ENCODE measurements around the gene UBE2U.

Gene UBE2U, protein sequence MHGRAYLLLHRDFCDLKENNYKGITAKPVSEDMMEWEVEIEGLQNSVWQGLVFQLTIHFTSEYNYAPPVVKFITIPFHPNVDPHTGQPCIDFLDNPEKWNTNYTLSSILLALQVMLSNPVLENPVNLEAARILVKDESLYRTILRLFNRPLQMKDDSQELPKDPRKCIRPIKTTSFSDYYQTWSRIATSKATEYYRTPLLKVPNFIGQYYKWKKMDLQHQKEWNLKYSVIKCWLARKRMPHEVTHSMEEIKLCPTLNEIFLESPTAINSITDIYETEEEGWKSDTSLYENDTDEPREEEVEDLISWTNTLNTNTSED

DNA sequence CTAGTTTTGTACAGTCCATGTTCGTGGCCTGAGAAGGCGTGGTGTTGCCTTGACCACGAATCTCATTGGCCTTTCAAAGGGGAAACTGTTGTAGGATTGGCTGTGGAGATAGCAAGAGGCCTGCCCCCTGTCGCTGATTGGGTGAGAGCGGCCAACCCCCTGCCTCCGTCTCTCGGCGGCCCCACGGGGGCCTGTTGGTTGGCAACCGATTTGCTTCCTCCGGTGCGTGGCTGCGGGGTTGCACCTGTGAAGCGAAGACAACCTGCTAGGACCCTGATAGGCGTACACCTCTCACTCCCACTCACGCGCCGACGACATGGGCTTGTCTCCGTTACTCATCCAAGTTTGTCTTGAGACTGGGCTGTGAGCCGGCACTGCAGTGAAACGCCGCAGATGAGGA, at the start of gene UBE2U:
Gene UBE2U, plus strand, starts transcription at position 204 of the 400 bp plus-strand sequence. CDS start 428 bp downstream, outside the sequence.
- no peak for DNase-seq (ENCODE audit: low spot score)

DNA sequence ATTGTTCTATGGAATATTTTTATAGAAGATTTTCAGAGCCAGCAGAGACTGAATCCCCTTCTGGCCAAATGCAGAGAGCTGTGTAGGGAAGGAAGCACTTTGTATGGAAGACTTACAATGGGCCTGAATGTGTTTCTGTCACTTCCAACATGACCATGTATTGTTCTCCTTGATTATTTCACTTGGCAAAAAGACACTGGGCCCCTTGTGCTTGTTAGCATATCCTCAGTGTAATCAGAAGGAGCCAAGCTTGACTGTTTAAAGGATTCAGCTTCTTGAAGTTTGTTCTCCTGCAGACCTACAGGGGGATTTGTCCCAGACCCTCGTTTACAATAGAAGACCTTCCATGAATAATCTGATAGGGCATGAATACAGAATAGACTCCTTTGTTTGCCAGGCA, 48.1 kb upstream of the UBE2U start:
- no peak for DNase-seq (ENCODE audit: low spot score)

DNA sequence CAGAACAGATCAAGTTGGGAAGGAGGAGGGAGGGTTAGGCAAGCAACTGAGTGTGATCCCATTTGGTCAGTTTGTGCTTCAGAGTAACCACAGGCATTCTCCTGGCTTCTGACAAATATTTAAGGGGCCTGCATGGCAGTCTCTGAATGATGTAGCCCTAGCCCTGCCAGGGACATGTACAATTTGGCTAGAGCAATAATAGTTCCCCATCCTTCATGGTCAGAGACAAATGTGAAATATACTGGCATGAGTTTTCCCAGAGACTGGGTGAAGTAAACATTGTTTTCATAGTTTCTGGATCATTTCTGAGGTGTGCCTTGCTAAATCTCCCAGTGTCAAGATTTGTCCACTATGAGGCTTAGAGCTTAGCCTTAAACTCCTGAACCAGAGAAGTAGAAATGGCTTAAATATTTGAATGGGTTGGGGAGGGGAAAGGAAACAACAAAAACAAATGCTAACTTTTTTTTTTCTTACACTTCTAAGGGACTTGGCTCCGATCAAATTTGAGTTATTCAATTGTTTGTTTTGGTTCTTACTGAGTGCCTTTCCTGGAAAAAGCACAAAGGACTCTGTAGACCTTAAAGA, 42.0 kb upstream of the UBE2U start:
- no peak for DNase-seq (ENCODE audit: low spot score)

DNA sequence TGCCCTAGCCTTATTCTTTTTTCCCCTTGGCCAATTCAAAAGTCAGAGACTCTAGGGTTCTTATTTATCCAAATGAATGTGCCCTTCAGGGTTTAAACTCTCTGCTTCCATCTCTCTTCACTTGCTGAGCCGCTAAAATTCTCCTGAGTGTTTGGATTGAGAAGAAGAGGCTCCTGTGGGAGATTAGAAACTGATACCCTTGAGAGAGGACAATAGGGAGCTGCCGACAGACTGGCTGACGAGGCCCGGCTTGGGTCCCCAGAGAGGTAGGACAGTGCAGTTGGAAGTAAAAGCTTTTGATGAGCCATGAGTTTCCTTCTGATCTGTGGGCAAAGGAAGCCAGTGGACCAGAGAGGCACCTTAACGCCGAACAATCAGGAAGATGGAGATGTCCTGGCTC, 41.3 kb upstream of the UBE2U start:
- DNase-seq (ENCODE audit: low spot score) = no peak

DNA sequence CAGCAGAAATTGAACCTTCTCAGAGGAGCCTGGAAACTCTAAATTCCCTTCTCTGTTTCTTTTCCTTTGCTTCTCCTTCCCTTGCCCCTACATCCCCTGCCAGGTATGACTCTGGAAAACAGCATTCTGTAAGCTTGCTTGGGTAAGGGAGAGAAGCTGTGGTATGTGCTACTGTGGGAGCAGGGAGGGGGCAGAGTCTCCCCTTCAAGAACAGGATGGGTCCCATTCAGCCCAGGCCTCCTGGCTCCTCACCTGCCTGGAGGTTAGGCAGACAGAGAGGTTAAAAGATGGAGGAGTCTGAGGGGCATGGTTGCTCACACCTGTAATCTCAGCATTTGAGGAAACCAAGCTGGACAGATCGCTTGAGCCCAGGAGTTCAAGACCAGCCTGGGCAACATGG, 40.6 kb upstream of the UBE2U start:
- no peak for DNase-seq (ENCODE audit: low spot score)

DNA sequence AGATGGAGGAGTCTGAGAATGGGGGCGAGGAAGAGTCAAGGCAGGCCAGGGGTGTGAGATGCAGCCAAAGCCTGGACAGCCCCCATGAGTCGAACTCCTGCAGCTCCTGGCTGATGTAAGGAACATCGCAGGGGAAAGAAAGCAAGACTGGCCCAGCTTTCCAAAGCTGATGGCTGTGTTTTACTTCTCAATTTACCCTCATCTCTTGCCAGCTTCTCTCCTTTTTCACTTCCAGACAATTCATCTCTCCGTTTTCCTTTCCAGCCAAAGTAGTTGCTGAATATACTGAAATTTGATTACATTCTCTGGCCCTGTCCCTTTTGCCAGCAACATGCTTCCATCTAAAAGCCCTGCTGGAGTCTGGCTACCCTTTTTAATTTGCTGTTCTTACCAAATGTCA, 40.0 kb upstream of the UBE2U start:
- no peak for DNase-seq (ENCODE audit: low spot score)

DNA sequence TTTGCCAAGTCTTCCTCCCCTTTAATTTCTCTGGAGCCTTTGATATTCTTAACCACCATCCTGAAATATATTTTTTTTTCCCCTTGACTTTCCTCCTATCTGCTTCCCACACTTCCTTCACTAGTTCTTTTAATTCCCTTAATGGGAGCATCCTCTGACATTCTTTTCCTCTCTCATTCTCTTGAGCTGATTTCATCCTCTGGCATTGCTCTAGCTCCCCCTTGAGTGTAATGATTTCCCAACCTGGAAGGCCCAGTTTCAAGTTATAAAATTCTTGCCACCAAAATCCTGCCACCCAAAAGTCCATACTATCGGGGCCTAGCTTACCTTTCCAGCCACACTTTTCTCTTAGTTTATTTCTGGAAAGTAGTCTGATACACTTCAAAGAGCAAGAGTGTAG, 39.5 kb upstream of the UBE2U start:
- no peak for DNase-seq (ENCODE audit: low spot score)

DNA sequence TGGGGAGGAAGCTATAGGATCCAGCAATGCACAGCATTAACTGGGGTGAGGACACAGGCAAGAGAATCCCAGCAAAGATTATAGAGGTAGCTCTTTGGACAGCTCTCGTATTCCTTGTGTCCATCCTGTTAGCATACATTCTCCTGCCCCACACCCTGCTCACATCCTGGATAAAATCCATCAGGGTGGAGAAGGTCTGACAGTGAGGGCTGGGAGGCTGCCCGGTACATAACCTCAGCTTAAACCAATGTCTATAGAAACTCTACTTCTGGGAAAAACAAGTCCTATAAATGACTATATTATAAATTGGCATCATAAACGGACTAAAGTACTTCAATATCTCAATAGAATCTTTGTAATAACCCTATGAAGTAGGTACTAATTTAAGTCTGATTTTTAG, 36.8 kb upstream of the UBE2U start:
- no peak for DNase-seq (ENCODE audit: low spot score)

DNA sequence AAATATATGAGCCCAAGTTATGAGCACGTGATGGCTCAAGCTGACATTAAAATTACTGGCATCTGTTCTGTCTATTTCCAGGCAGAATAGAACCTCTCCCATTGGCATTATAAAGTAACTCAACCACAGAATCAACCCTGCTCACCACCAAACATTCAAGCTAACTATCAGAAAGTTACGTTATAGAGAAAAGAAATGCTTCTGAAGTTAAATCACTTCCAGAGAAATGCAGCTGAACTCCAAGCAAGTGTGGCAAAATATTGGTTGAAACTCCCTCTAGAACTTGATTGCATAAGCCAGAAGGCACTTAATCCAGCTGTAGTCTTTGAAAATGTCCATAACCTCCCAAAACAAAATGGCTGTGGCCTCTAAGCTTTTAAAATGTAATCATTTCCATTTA, 36.2 kb upstream of the UBE2U start:
- DNase-seq (ENCODE audit: low spot score) = no peak

DNA sequence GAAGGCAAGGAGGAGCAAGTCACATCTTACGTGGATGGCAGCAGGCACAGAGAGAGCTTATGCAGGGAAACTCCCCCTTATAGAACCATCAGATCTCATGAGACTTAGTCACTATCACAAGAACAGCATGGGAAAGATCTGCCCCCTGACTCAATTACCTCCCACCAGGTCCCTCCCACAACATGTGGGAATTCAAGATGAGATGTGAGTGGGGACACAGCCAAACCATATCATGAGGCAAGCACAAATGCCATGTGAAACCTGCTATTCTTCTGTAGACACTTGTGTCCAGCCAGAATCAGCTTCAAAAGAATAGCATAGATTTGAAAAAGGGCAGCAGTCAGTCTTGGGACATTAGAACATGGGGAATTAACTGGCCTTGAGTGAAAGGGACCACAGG, 32.2 kb upstream of the UBE2U start:
- DNase-seq (ENCODE audit: low spot score) = no peak

DNA sequence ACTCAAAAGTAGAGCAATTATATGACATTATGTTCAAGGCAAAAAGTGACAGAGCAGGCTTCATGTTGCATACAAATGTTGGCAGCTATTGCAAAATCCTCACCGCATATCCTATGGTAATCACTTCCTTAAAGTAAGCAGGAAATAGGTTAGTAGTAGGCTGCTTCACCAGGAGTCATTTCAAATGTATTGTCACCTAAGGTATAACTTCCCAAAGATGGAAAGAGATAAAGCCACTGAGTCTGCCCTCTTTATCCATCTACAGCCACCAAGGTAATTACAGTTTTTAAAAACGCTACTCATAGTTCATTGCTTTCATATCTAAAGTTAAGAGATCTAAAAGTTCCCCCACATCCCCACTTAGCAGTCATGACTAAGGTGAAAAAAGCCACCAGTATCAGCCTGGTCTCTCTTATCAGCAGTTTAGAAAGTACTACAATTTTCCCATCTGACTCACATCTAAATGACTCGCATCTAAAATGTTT, 31.6 kb upstream of the UBE2U start:
- DNase-seq (ENCODE audit: low spot score) = no peak

DNA sequence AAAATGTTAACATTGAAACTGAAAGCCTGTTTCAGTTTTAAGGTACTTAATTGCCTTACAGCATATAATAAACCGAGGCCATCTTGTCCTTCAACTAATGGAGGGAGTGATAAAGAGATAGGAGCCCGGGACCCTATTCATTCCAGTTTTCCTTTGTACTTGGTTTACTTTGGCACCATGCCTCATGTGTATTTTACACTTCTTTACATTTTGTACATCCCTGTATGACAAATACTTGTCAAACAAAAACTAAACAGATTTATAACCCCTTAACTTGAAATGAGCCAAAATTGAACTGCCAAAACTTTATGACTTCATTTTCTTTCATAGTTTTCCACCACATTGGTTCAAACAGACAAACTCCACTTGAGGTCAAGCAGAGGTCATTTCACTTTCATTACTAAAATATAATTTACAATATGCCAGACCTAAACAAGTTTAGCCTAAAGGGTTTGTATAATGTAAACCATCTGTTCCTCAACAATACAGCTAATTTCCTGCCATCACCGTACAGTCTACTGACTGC, 30.9 kb upstream of the UBE2U start:
- DNase-seq (ENCODE audit: low spot score) = no peak

DNA sequence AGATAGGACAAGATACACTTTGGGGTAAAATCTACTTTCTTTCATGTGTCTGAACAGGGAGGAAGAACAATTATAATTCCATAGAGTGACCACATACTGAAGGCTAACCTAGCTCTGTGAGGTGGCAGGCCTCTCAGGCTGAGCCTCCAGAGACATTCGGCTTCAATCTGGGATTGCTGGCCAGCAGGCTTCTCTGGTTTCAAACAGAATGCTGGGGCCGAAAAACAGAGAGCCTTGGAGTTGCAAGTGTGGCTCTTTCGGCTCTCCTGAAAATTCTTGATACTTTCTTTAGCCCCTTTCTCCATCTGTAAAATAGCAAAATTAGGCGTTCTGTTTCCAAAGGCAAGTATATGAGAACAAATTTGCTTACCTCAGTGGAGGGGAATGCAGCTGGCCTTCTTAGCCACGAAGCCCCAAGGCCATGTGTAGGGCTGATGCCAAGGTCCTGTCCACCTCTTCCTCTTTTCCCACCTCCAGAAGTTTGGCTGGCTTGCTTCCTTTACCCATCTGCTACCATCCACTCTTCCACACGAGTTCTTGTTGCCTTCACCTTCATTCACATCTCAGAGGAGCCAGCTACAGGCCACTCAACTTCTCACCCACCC, 30.0 kb upstream of the UBE2U start:
- no peak for DNase-seq (ENCODE audit: low spot score)

DNA sequence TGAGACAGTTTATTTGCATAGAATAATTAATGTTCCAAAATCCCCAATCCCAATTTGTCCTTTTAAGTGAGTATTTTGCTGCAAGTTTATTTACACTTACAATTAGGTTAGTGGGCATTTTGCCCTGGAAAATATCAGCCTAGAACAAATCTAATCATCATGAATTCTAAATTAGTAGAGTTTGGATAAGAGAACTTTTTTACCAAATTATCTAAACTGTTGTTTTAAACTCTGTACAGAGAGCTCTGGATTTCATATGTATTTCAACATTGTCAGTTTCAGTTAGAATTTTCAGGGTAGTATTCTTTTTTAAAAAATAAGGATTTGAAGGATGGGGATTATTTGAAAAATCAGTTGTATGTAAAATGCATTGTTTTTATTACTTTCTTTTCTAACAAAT, 27.8 kb upstream of the UBE2U start:
- no peak for DNase-seq (ENCODE audit: low spot score)

DNA sequence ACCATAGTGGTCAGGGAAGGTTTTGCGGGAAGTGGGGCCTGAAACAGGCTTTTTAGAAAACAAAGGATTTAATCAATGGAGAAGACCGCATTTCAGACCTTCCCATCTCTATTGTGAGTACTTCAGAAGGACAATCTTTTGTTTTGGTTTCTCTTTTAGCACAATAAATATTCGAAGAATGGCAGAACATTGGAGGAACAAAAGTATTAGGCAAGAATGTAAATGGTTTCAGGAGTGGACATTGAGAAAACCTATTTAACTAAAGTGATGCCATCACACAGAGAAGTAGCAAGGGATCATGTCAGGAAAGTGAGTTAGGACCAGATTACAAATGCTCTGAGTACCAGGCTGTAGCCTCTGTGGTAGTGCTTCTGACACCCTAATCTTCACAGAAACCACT, 26.8 kb upstream of the UBE2U start:
- DNase-seq (ENCODE audit: low spot score) = no peak

DNA sequence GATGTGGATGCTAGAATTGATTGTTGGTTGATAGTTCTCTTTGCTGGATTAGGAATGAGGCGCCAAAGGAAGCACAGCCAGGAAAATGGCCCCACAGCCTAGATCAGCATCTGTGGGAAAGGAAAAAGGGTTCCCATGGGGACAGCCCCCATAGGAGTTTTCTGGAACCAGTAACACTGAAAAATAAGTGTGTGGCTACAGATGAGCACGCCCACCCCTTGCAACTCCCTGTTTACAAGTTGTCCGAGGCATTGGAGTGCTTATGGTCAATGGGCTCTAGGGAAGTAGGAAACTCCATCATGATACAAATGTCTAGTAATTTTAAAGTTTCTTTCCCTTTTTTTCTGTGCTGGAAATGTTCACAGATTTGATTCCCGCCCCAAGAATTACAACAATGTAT, 23.8 kb upstream of the UBE2U start:
- no peak for DNase-seq (ENCODE audit: low spot score)

DNA sequence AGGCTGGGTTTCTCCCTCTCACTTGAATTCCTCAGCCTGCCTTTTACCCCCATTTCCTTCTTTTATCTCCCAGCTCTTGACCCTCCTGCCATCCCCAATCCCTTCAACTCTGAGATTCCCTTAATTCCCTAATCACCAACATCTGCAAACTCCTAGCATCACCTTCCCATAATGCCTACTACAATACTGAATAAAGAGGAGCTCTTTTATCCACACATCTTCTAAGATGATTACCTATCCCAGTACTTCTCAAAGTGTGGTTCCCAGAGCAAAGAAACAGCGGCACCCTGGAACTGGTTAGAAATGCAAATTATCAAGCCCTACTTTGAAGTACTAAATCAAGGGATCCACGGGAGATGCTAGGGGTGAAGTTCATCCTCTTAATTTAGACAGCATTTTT, 21.2 kb upstream of the UBE2U start:
- DNase-seq (ENCODE audit: low spot score) = no peak

DNA sequence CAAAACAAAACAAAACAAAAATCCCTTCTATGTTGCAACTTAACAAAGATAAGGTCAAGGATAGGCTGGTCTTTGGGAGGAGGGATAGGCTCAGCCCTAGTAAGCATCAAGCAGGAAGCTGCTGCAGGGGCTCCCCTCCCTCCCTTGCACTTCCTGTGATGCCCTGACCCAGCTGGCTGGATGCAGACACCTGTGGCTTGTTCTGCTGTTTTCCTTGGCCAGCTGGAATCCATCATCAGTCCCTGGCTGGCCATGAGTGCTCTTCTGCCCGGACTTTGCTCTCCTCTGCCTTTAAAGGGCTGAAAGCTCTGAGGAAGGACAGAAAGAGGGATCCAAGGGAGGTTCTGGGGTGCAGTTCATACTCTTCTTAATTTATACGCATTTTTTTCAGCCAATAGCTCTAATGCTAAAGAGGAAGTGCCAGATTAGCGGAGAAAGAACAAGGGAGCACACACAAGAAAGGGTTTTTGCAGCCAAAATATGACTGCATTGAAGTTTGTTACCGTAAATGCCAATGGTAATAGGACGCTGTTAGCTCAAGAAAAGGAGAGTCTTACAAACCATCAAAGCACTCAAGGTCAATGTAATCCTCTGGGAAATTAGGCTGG, 19.9 kb upstream of the UBE2U start:
- no peak for DNase-seq (ENCODE audit: low spot score)

DNA sequence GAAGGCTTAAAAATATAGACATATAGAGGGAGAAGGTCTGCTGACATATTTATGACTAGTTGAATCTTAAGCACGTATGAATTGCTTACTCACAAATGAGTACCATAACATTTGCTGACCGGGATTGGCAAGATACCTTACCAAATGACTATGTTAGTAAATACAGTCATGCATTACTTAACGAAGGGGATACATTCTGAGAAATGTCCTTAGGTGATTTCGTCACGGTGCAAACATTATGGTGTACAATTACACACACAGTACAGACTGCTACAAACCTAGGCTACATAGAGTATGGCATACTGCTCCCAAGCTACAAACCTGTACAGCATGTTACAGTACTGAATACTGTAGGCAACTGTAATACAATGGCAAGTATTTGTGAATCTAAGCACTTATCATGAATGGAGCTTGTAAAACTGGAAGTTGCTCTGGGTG, 19.4 kb upstream of the UBE2U start:
- DNase-seq (ENCODE audit: low spot score) = no peak

DNA sequence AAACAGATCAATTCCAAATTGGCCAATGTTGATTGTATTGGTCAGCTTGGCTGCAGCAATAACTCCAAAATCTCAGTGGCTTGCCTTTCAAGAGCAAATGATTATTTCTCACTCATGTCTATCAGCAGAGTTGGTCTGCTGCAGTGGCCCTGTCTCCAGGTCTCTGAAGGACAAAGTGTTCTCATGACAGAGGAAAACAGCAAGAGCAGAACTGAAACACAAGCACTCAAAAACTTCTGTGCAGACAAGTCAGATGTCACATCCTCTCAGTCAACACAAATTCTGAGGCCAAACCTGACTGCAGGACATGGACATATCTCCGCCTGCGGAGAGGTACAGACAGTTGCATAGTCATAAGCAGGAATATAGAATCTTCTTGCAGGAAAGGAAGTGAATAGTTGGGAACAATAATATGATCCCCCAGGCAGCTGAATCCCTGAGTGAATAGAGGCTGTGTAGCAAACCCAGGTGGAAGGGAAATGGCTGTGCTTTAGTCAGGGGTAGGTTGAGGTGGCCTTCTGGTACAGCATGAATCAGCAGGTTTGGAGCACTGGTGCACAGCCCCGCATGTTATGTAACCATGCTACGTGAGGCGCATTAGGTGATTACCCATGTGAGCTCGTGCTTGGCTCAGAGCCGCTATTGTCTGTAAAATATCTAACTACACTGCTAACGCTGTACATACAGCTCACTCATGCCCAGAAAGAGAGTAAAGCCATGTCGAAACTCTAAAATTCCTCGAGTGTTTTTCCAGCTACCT, 17.1 kb upstream of the UBE2U start:
- no peak for DNase-seq (ENCODE audit: low spot score)

DNA sequence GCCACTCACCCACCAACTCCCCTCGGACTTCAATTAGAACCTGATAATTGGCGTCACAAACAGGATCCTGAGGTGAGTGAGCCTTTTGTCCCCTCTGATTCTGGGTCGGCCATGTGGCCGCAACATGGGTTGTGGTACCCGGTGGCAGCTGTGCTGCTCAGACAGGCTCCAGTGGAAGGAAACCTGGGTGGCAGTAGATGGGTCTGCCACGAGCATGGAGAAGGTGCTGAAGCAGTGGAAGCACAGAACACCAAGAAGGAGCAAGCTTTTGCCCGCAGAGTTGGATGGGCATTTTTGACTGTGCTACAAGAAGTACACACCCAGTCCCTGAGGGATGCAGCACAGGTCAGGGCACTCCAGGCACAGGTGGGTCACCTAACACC, 16.5 kb upstream of the UBE2U start:
- DNase-seq (ENCODE audit: low spot score) = no peak

DNA sequence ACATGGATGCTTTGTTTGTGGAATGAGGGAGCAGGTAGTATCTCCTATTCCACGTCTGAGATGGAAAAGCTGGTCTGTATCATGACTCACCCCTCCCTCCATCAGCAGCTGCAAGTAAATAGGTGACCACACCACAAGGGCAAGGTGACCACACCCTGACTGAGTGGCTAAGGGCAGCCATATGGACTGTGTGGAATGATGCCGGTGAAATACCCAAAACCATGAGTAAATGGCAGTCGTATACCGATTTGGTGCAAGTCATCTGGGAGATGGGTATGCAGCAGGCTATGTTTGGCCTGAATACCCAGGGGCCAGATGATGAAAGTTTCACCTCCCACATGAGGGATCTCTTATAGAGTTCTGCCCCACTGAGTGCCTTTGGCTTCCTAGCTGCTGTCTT, 15.8 kb upstream of the UBE2U start:
- DNase-seq (ENCODE audit: low spot score) = no peak

Data from hematopoietic multipotent progenitor cell treated with erythropoietin and hydrocortisone succinate and interleukin-3 and kit ligand, for 15 days (in vitro differentiated cells).